HepG2 (cell line): ENCODE results near the gene CNP. TPM values are rescaled to one million over a fixed set of nuclear protein-coding genes. Genes with fewer than 3 reads are reported as not detected.

Experiments
- ARNT2 ChIP-seq: sonication (generic); formaldehyde crosslinking; IDR thresholded peaks from 2 replicates; pipeline ENCODE4 v1.8.0; 2022; ENCODE audit warnings: mild to moderate bottlenecking, low read depth, missing genetic modification reagents, moderate library complexity
- ELF1 ChIP-seq: sonication (generic); formaldehyde crosslinking; IDR thresholded peaks from 2 replicates; pipeline ENCODE4 v1.4.0; 2020; ENCODE audit warnings: missing genetic modification reagents
- HNRNPH1 ChIP-seq: fragments of 200-400 bp; formaldehyde crosslinking; optimal IDR thresholded peaks from 2 replicates; pipeline ENCODE3; 2017; ENCODE audit warnings: mild to moderate bottlenecking, low read depth, low read length
- KAT2B ChIP-seq: fragments of 150-350 bp; IDR thresholded peaks from 2 replicates; pipeline ENCODE4 v1.6.1; 2014; ENCODE audit warnings: low read depth, low read length, borderline replicate concordance
- NFE2L2 ChIP-seq: fragments of 150-350 bp; IDR thresholded peaks from 2 replicates; pipeline ENCODE4 v1.6.1; 2014; ENCODE audit warnings: low read length
- NR2F2 ChIP-seq: IDR thresholded peaks from 2 replicates; pipeline ENCODE4 v1.6.1; 2012; ENCODE audit warnings: low read depth, inconsistent platforms, borderline replicate concordance
- PCBP2 ChIP-seq: fragments of 200-400 bp; formaldehyde crosslinking; optimal IDR thresholded peaks from 2 replicates; pipeline ENCODE3; 2018; ENCODE audit warnings: low read length, low read depth; ENCODE audit not compliant: poor library complexity, severe bottlenecking
- PTBP1 ChIP-seq: fragments of 200-400 bp; formaldehyde crosslinking; IDR thresholded peaks from 2 replicates; pipeline ENCODE4 v1.6.1; 2018; ENCODE audit warnings: low read length, low read depth; ENCODE audit not compliant: poor library complexity, severe bottlenecking
- SOX13 ChIP-seq, 3 experiments: fragments of 450-650 bp in 1 of 3; sonication (generic) in 1 of 3; formaldehyde crosslinking in 1 of 3; IDR thresholded peaks in 2 of 3; conservative IDR thresholded peaks in 1 of 3; 2 replicates each; pipeline versions ENCODE4 v1.5.0 to v1.6.1; 2016 to 2020; ENCODE audit warnings: antibody characterized with exemption in 1 of 3, mild to moderate bottlenecking in 1 of 3, missing compliant biosample characterization in 1 of 3, missing genetic modification reagents in 1 of 3, moderate library complexity in 1 of 3
- TBP ChIP-seq: sonication (generic); formaldehyde crosslinking; IDR thresholded peaks from 2 replicates; pipeline ENCODE4 v1.5.0; 2020; ENCODE audit warnings: missing genetic modification reagents
- TCF12 ChIP-seq, 2 experiments: fragments of 450-650 bp in 1 of 2; sonication (generic) in 1 of 2; formaldehyde crosslinking in 1 of 2; IDR thresholded peaks; 2 replicates each; pipeline versions ENCODE4 v1.6.1 to v1.8.0; 2017 to 2022; ENCODE audit warnings: antibody characterized with exemption in 1 of 2, mild to moderate bottlenecking in 1 of 2, missing genetic modification reagents in 1 of 2, moderate library complexity in 1 of 2
- TP53 ChIP-seq: sonication (generic); formaldehyde crosslinking; conservative IDR thresholded peaks from 2 replicates; pipeline ENCODE4 v1.4.0; 2020; ENCODE audit warnings: missing genetic modification reagents
- WIZ ChIP-seq: sonication (generic); formaldehyde crosslinking; IDR thresholded peaks from 2 replicates; pipeline ENCODE4 v1.5.1; 2020; ENCODE audit warnings: mild to moderate bottlenecking, missing genetic modification reagents
- ZBTB21 ChIP-seq: sonication (generic); formaldehyde crosslinking; IDR thresholded peaks from 2 replicates; pipeline ENCODE4 v1.4.0; 2020; ENCODE audit warnings: missing genetic modification reagents
- ZIK1 ChIP-seq: sonication (generic); formaldehyde crosslinking; IDR thresholded peaks from 2 replicates; pipeline ENCODE4 v1.5.0; 2020; ENCODE audit warnings: mild to moderate bottlenecking, low read depth, missing genetic modification reagents, borderline replicate concordance
- ZKSCAN1 ChIP-seq: fragments of 150-350 bp; IDR thresholded peaks from 2 replicates; pipeline ENCODE4 v1.6.1; 2014; ENCODE audit warnings: low read length
- ZNF557 ChIP-seq: sonication (generic); formaldehyde crosslinking; IDR thresholded peaks from 2 replicates; pipeline ENCODE4 v1.4.0; 2020; ENCODE audit warnings: missing genetic modification reagents
- ZNF878 ChIP-seq: sonication (generic); formaldehyde crosslinking; IDR thresholded peaks from 2 replicates; pipeline ENCODE4 v1.8.1; 2023; ENCODE audit warnings: mild to moderate bottlenecking, missing genetic modification reagents, moderate library complexity
- ZSCAN25 ChIP-seq: sonication (generic); formaldehyde crosslinking; IDR thresholded peaks from 2 replicates; pipeline ENCODE4 v1.8.0; 2022; ENCODE audit warnings: mild to moderate bottlenecking, missing genetic modification reagents
- polyA plus RNA-seq, 8 experiments: library from polyadenylated mRNA; depleted of rRNA in 3 of 8; stranded (reverse) in 7 of 8; unstranded in 1 of 8; fragments of >200 nt; fragmentation: Illumina TruSeq in 4 of 8; extraction: Trizol in 4 of 8; gene quantifications; 2 replicates each; pipeline versions ENCODE4 v1.2.1 to v1.2.3, GENCODE V29; 2011 to 2016; ENCODE audit warnings: low read depth in 4 of 8, missing spikeins in 1 of 8, mixed read lengths in 1 of 8; ENCODE audit not compliant: insufficient read depth in 1 of 8
- total RNA-seq, 5 experiments: library from RNA; depleted of rRNA; stranded (reverse); fragments of >200 nt; fragmentation: Illumina TruSeq; extraction: Trizol; gene quantifications; 2 replicates each; pipeline ENCODE4 v1.2.3, GENCODE V29; 2016; ENCODE audit warnings: low read depth in 1 of 5
- TF ChIP-seq, protein P1 (sequence below), 2 experiments: sonication (generic) in 1 of 2; formaldehyde crosslinking in 1 of 2; IDR thresholded peaks; 2 replicates each; pipeline versions ENCODE4 v1.5.1 to v1.6.1; 2011 to 2020; ENCODE audit warnings: borderline replicate concordance in 1 of 2, low read depth in 1 of 2, low read length in 1 of 2, mild to moderate bottlenecking in 1 of 2, missing genetic modification reagents in 1 of 2, moderate library complexity in 1 of 2
- TF ChIP-seq, protein P2 (sequence below): sonication (generic); formaldehyde crosslinking; IDR thresholded peaks from 2 replicates; pipeline ENCODE4 v1.9.0; 2022; ENCODE audit warnings: missing genetic modification reagents, mild to moderate bottlenecking, borderline replicate concordance
- TF ChIP-seq, protein P3 (sequence below): IDR thresholded peaks from 2 replicates; pipeline ENCODE4 v1.6.1; 2016; ENCODE audit warnings: low read depth, borderline replicate concordance
- TF ChIP-seq, protein P4 (sequence below): sonication (generic); formaldehyde crosslinking; IDR thresholded peaks from 2 replicates; pipeline ENCODE4 v1.8.0; 2022; ENCODE audit warnings: mild to moderate bottlenecking, missing genetic modification reagents, borderline replicate concordance

Gene CNP
- total and polyA plus RNA-seq, 2 of the 13 experiments (the other 11 are each of a cell fraction or from before 2014, with no cell fraction given) = 97.2 to 161 TPM

- TF ChIP-seq HNRNPH1 = no peak
- 0 out of 2 replicates have a peak, but pooled peaks have one; percentile 26 for TF ChIP-seq ZNF557 (CRISPR knock-in tag)
- no peak for TF ChIP-seq NR2F2
- TF ChIP-seq TP53 = no peak
- TF ChIP-seq, protein P1, sequence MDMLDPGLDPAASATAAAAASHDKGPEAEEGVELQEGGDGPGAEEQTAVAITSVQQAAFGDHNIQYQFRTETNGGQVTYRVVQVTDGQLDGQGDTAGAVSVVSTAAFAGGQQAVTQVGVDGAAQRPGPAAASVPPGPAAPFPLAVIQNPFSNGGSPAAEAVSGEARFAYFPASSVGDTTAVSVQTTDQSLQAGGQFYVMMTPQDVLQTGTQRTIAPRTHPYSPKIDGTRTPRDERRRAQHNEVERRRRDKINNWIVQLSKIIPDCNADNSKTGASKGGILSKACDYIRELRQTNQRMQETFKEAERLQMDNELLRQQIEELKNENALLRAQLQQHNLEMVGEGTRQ (IDR thresholded peaks at IDR 0.05; ENCODE audit: low read depth, low read length) = no peak
- TF ChIP-seq, protein P1 (CRISPR knock-in tag; IDR thresholded peaks at IDR 0.05; ENCODE audit: borderline replicate concordance) = no peak
- TF ChIP-seq ARNT2 (CRISPR knock-in tag) = peak; percentile 62
- TF ChIP-seq TBP (CRISPR knock-in tag) = no peak
- no peak; the same call in 1 of the 2 replicates for TF ChIP-seq NFE2L2
- no peak for TF ChIP-seq SOX13 (IDR thresholded peaks at IDR 0.05)
- TF ChIP-seq SOX13 (CRISPR knock-in tag; conservative IDR thresholded peaks at IDR 0.05 in 1 of 2, IDR thresholded peaks at IDR 0.05 in 1 of 2) = peak in 1 of 2 experiments; percentile 35; a peak in 2 of 4 replicates
- TF ChIP-seq TCF12 (IDR thresholded peaks at IDR 0.05) = no peak
- no peak for TF ChIP-seq TCF12 (CRISPR knock-in tag; IDR thresholded peaks at IDR 0.05)
- TF ChIP-seq PCBP2 = no peak
- TF ChIP-seq ZIK1 (CRISPR knock-in tag) = peak; percentile 77; the same call in 1 of the 2 replicates
- TF ChIP-seq, protein P2, sequence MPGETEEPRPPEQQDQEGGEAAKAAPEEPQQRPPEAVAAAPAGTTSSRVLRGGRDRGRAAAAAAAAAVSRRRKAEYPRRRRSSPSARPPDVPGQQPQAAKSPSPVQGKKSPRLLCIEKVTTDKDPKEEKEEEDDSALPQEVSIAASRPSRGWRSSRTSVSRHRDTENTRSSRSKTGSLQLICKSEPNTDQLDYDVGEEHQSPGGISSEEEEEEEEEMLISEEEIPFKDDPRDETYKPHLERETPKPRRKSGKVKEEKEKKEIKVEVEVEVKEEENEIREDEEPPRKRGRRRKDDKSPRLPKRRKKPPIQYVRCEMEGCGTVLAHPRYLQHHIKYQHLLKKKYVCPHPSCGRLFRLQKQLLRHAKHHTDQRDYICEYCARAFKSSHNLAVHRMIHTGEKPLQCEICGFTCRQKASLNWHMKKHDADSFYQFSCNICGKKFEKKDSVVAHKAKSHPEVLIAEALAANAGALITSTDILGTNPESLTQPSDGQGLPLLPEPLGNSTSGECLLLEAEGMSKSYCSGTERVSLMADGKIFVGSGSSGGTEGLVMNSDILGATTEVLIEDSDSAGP (CRISPR knock-in tag) = peak; percentile 87
- no peak for TF ChIP-seq ZKSCAN1
- TF ChIP-seq ZNF878 = no peak
- TF ChIP-seq KAT2B = no peak
- TF ChIP-seq, protein P3, sequence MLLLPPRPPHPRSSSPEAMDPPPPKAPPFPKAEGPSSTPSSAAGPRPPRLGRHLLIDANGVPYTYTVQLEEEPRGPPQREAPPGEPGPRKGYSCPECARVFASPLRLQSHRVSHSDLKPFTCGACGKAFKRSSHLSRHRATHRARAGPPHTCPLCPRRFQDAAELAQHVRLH (CRISPR knock-in tag) = no peak; the same call in none of the 2 replicates
- TF ChIP-seq, protein P4, sequence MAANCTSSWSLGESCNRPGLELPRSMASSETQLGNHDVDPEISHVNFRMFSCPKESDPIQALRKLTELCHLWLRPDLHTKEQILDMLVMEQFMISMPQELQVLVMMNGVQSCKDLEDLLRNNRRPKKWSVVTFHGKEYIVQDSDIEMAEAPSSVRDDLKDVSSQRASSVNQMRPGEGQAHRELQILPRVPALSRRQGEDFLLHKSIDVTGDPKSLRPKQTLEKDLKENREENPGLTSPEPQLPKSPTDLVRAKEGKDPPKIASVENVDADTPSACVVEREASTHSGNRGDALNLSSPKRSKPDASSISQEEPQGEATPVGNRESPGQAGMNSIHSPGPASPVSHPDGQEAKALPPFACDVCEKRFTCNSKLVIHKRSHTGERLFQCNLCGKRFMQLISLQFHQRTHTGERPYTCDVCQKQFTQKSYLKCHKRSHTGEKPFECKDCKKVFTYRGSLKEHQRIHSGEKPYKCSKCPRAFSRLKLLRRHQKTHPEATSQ = no peak
- no peak for TF ChIP-seq WIZ (CRISPR knock-in tag)
- TF ChIP-seq ZBTB21 (CRISPR knock-in tag) = no peak
- TF ChIP-seq PTBP1 = no peak
- TF ChIP-seq ZSCAN25 (CRISPR knock-in tag) = peak; percentile 51; the same call in 1 of the 2 replicates
- 0 out of 2 replicates have a peak, but pooled peaks have one; percentile 7 for TF ChIP-seq ELF1 (CRISPR knock-in tag)
These were observed 7.1 kb upstream of the CNP start (continued) for GRCh38 chr17:41959336-41960095.
